GM15510 (cell line): Measurements from ENCODE around the gene CNGA2.

Experiments
- POLR2A ChIP-seq: IDR thresholded peaks from 3 replicates; pipeline ENCODE4 v1.6.1; 2011; ENCODE audit warnings: borderline replicate concordance; ENCODE audit not compliant: insufficient read length; ENCODE audit errors: extremely low read depth

CNGA2 gene

DNA sequence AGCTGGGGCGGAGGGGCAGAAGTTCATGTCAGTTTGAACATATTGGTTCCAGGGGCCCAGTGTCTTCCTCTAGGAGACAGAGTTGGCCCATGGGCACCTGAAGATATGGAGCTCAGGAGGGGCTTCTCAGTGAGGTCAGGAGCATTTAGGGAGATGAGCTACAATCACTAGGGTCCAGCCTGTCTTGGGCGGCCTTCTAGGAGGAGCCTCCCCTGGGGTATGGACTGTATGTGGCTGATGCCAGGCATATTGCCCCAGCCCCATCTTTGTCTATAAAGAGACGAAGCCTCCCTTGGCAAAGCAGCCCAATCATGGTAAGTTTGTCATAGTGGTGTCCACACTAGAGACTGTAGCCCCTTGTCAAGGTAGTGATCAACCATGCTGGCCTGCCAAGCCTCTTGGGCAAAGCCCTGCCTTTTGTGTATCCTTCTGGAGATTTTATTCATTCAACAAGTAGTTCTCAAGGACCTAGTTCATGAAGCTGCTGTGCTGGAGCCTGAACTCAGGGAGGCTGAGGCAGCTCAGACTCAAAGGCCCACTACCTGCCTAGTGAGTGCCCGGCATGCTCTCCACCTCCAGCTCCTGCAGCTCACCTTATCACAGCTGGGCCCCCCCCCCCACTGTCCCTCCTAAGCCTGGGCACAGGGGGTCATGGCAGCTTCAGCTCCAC, 5.4 kb upstream of the CNGA2 start:
- TF ChIP-seq POLR2A: no peak

DNA sequence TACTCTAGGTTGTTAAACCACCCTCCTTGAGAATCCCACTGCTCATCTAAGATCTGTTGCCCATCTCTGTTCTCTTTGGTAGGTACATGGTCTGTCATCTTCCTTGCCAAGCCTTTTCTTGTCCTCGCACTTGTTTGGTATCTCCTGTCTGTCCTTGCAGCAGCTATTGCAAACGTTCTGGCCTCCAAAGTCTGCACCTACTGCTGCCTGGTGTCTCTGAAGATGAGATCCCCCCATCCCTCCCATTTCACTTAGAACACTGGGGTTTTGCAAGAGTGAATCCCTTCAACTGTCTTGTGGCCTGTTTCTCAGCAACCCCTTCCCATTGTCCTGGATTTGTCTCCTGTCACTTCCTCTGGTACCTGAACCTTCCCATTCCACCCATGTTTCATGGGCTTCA, 673 bp downstream of the CNGA2 start:
- no peak for TF ChIP-seq POLR2A

DNA sequence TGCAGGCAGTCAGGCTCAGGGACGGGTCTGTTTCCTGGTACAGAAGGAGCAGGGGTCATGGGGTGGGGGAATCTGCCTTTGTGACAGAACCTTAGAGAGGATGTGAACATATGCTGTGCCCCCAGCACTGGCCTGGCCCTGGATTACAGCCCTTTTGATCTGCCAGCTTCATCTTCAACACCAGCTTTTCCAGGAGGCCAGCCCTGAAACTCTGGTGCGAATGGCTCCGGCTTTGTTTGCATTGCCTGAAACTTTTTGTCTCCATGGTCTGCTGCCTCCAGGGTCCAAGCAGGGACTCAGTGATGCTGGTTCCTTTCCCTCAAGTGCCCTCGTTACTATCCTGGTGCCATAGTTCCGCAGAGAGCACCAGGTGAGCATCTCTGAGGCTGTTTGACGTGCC, 2.1 kb downstream of the CNGA2 start:
- TF ChIP-seq POLR2A: no peak

DNA sequence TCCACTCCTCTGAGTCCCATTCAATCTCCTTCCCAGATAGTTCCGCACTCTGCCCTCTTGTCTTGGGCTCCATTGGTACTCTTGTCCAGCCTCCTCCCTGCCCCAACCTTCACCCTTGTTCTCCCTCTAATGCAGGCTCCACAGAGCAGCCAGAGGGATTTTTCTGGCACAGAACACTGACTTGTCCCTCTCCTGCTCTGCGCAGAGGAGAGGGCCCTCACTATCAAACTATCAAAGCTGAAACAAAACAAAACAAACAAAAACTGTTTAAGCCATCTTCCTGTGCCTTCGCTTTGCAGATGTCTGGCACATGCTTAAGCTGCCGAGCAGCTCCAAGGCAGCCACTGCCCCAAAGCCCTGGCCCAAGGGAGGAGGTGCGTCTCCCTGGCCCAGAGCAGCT, 2.9 kb downstream of the CNGA2 start:
- TF ChIP-seq POLR2A: no peak

DNA sequence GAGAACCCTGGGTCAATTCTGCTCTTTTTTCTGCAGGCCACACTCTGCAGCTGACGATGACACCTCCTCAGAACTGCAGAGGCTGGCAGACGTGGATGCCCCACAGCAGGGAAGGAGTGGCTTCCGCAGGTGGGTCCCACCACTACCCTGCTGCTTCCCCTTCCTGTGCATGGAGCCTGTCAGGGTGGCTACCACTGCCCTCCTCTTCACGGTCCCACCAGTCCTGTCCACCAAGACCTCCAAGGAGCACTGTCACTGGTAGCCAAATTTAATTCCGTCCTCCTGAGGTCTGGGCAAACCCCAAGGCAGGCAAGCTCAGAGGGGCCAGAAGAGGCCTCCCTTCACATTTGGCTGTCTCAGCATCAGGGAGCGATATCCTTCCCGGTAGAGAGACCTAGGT, 4.2 kb downstream of the CNGA2 start:
- no peak for TF ChIP-seq POLR2A

DNA sequence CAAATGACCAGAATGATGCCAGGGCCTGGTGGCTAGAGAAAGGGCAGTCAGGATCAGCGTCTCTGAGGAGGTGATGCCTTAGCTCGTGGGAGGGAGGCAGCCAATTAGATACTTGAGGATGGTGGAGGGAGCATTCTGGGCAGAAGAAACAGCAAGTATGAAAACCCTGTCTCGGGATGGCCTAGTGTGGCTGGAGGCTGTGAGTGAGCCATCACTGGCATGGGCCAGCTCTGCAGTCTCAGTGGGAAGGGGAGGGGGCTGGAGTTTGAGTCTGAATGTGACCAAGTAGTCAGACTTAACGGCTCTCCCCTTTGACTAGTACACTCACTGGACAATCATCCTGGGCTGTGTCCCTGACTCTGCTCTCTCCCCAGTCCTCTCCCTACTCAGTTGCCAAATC, 7.1 kb downstream of the CNGA2 start:
- no peak for TF ChIP-seq POLR2A

DNA sequence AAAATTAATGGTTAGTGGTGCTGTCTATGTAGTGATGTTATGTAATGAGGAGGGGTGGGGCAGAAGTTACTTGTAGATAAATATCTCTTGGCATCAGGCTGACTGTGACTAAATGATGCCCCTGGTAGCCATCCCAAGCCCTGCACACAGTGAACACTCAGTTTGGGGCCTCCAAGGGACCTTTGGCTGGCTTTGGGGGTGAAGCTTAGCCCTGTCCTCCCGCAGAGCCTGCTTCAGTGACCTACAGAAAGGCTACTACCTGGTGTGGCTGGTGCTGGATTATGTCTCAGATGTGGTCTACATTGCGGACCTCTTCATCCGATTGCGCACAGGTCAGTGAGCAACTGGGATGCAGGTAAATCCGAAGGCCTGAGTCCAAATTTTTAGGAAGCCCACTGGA, 7.8 kb downstream of the CNGA2 start:
- no peak for TF ChIP-seq POLR2A

DNA sequence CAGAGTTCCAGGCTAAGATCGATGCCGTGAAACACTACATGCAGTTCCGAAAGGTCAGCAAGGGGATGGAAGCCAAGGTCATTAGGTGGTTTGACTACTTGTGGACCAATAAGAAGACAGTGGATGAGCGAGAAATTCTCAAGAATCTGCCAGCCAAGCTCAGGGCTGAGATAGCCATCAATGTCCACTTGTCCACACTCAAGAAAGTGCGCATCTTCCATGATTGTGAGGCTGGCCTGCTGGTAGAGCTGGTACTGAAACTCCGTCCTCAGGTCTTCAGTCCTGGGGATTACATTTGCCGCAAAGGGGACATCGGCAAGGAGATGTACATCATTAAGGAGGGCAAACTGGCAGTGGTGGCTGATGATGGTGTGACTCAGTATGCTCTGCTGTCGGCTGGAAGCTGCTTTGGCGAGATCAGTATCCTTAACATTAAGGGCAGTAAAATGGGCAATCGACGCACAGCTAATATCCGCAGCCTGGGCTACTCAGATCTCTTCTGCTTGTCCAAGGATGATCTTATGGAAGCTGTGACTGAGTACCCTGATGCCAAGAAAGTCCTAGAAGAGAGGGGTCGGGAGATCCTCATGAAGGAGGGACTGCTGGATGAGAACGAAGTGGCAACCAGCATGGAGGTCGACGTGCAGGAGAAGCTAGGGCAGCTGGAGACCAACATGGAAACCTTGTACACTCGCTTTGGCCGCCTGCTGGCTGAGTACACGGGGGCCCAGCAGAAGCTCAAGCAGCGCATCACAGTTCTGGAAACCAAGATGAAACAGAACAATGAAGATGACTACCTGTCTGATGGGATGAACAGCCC, 9.3 kb downstream of the CNGA2 start:
- no peak for TF ChIP-seq POLR2A

DNA sequence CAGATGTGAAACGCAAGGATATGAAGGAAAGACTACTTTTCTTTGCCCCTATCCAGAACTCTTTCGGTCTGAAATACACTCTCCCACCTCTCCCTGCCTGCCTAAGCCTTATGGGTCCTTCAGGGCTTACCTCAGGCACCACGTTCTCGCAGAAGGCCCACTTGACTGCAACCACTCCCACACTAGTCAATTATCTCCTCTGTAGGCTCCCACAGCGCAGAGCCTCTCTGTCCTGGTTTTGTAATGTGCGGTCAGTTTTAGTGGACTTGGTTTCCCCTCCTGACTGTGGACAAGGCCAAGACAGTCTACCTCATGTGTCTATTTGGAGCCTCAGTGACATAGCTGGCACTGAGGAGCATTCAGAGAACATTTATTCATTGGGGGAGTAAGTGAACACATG, 11.1 kb downstream of the CNGA2 start:
- TF ChIP-seq POLR2A: no peak

DNA sequence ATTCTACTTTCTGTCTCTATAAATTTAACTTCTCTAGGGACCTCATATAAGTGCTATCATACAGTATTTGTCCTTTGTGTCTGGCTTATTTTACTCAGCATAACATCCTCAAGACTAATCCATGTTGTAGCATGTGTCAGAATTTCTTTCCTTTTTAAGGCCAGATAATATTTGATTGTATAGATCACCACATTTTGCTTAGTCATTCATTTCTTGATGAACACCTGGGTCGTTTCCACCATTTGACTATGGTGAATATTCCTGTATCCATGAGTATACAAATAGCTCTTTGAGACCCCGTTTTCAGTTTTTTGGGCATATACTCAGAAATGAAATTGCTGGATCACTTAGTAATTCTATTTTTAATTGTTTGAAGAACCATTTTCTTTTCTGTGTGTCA, 12.0 kb downstream of the CNGA2 start:
- no peak for TF ChIP-seq POLR2A

DNA sequence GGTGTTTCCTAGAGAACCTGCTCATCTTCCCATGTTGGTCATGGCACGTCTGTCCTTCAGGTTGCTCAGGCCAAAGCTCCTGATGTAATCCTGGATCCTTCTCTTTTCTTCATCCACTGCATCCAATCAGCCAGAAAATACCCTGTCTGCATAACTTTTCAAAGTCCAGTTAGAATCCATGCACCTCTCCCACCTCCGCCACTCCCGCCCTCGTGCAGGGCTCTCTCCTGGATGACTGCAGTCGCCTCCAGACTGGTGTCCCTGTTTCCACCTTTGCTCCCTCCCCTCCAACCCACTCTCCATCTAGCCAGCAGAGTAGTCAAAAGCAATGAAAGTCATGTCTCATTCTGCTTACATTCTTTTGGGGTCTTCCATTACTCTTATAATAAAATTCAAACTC, 16.0 kb downstream of the CNGA2 start:
- no peak for TF ChIP-seq POLR2A

DNA sequence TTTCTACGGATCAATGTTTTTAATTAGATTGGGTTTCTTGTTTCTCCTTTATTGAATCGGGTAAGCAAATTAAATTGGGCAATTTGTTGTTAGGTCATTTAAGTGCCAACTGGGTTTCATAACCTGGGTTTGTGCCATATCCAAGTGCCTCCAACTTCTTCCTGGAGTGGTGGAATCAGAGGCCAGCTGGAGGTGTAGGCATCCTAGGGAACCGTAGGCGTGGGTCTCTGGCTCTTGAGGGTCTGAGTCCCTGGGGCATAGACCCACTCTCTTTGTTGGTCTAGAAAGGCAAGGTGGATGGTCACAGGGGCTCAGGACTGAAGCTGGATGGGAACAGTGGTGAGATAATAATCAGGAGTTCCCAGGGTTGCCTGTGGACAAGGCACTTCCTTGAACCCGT, 18.3 kb downstream of the CNGA2 start:
- no peak for TF ChIP-seq POLR2A

DNA sequence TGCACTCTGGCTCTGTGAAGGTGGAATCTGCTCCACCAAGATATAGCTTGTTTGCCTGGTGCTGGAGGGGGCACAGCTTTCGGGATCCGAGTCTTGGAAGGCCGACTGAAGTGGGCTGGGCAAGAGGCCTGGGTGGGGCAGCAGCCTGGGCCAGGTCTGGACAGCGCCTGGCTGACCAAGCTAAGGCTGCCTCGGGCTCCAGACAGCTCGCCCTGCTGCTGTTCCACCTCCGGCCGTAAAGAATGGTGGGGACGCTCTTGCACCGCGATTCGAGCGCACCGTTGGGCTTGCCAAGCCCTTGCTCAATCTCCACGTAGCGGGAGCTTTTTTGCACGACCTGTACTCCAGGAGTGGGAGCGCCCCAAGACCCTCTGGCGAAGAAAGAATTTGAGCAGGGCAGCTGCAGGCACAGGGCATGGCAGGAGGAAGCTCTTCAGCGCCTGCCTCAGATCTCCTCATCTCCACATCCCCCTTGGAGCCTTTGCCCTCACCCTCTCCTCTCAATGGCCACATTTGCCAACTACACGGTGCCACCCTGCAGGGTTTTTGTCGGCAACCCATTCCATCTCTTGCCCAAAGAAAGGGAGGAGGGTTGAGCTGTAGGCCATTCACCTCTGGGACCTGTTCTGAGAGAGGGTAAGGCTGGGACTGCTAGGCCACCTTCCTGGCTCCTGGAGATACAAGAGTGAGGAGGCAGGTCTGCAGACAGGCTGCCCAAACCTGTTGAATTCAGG, 18.9 kb downstream of the CNGA2 start:
- TF ChIP-seq POLR2A: no peak

DNA sequence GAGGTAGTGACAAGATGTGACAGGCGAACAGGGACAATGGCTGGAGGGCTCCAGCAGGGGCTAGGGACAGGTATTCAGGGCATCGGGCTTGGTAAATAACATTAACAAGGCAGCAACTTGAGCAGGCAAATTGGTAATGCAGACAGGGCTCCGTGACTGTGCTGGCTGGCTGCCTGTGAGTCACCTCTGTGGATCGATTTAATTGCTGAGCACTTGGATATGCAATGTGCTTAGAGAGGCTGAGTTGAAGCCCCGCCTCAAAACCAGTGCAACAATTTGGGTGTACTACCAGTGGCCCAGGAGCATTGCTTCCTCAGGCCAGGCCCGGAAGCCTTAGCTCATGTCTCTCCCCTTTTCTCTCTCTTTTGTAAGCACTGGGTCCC, 19.5 kb downstream of the CNGA2 start:
- TF ChIP-seq POLR2A: no peak

DNA sequence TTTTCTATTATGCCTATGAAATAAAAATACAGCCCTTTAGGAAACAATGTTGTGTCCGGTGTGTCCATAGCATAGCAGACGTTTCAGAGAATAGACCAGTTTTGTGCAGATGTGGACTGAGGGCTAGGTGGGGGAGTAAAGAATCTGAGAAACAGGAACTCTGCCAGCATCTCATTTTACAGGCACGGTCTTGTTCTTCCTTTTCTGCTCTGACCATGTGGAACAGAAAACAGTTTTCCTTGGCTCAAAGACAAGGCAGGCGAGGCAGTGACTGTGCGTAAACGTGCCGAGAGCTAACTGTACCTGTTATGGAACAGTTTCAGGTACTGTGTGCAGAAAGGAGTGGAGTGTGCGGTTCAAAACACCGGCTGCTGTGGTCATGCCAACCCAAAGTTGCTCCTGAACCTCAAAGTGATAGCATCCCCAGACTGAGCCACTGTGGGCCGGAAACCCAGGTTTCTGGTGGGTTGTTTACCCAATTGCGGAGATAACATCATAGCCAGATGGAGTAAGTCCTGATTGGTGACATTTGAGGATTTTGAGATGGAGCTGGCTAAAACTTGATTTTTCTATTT, 20.2 kb downstream of the CNGA2 start:
- TF ChIP-seq POLR2A: no peak

DNA sequence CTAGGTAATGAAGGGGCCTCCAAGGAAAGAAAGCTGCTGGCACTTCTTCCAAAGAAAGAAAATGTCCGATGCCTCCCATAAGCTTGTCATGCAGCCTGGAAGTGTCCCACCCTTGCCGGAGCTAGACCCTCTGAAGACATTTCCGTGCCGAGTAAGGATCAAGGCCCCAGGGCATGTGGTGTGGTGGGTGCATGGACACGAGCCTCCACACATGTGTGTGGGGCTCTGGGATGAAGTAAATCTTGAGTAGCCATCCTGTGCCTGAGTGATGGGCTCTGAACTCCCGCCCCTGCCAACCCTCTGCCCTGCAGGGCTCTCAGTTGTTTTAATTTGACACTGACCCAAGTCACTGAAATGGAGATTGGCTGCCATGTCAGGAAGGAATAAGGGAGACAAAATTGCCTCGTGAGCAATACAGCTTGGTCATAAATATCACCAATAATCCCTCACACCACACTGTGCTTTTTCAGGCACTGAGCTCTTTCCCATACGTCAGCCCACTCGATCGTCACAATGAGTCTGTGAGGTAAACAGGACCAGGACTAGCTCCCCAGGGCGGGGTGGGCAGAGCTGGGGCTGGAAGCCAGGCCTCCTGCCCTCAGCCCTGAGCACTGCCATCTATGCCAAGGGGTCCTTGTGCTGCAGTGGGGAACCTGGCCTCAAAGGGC, 24.6 kb downstream of the CNGA2 start:
- no peak for TF ChIP-seq POLR2A

DNA sequence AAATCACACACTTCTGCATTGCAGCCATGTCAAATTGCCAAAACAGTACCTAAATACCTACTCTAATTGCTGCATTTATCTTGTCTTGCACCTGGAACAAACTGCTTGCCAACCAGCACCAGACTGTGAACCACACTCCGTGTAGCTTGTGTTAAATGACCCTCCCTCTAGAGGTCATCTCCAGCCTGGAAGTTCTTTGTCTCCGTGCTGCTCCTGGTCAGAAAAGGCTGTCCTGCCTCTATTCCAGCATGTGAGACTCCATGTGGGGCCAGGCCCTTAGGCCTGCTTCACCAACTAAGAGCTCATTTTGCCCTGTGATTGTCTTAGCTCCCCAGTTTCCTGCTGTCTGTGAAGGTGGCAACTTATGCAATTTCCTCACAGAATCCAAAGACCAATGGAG, 28.3 kb downstream of the CNGA2 start:
- TF ChIP-seq POLR2A: no peak
